Ovary (tissue), 9 donors: Measurements from ENCODE around the gene GNB1. TPM values are rescaled to one million over a fixed set of nuclear protein-coding genes. Genes with fewer than 3 reads are reported as not detected.

Source experiments
- DNase-seq, 5 donors: peaks; one replicate each; pipeline ENCODE4 v3.0.0-alpha.2; 2019 to 2020
- H3K27ac ChIP-seq, 2 donors: fragments of 200-600 bp; one replicate each; pipeline versions ENCODE4 v1.5.1 to v1.8.0; 2019 to 2022
- H3K27me3 ChIP-seq: fragments of 200-600 bp; one replicate; pipeline ENCODE4 v1.8.0; 2022
- H3K36me3 ChIP-seq: fragments of 200-600 bp; sonication (generic); one replicate; pipeline ENCODE4 v1.5.1; 2019
- H3K4me1 ChIP-seq: one replicate; pipeline ENCODE4 v1.8.1; 2013; ENCODE audit warnings: mild to moderate bottlenecking, moderate library complexity; ENCODE audit not compliant: insufficient read depth
- H3K4me3 ChIP-seq: fragments of 200-600 bp; sonication (generic); one replicate; pipeline ENCODE4 v1.5.1; 2017
- H3K9me3 ChIP-seq, 2 donors: fragments of 200-600 bp in 1 of 2; sonication (generic) in 1 of 2; one replicate each; pipeline versions ENCODE4 v1.5.1 to v1.8.1; 2013 to 2019; ENCODE audit warnings: mild to moderate bottlenecking in 1 of 2, moderate library complexity in 1 of 2
- EP300 ChIP-seq: sonication (generic); formaldehyde crosslinking; IDR thresholded peaks from one replicate; pipeline ENCODE4 v1.6.1; 2017; ENCODE audit warnings: antibody characterized with exemption
- POLR2A ChIP-seq: fragments of 450-650 bp; IDR thresholded peaks from one replicate; pipeline ENCODE4 v1.6.1; 2017; ENCODE audit warnings: antibody characterized with exemption, mild to moderate bottlenecking, moderate library complexity
- WGBS, 3 donors: extraction: QIAGEN DNeasy Blood & Tissue Kit in 1 of 3; methylation state at CpG; one replicate each; pipeline versions ENCODE4 v1.1.5 to v1.1.7; 2013 to 2017; 5-methylcytosine and 5-hydroxymethylcytosine counted together
- intact Hi-C, 4 donors: fragments of 100-400 bp; cut with DNase I; formaldehyde crosslinking; loops; one replicate each; pipeline versions ENCODE4 v1.11.0 to v1.15.1; 2022 to 2023
- polyA plus RNA-seq, 2 donors: library from polyadenylated mRNA; stranded (reverse); fragments of 200-250 nt in 1 of 2; fragments of 350-450 nt in 1 of 2; fragmentation: Illumina TruSeq in 1 of 2; extraction: RNeasy Lipid Tissue Mini Kit (QIAGEN cat#74804) in 1 of 2; gene quantifications; one replicate each; pipeline ENCODE4 v1.2.3, GENCODE V29; 2013 to 2014
- total RNA-seq, 7 donors: library from RNA; depleted of rRNA in 2 of 7; stranded (reverse); fragments of >200 nt in 2 of 7; fragmentation: NEBNext Ultra II Directional in 3 of 7; extraction: Animal tissue kit (Norgen Biotek cat#: 25700) in 3 of 7; gene quantifications; one replicate each; pipeline versions ENCODE4 v1.1.0 to v1.2.4, GENCODE V29; 2016 to 2023
- TF ChIP-seq, protein P1 (sequence below), 3 donors: fragments of 450-650 bp in 2 of 3; fragments of 200-600 bp in 1 of 3; IDR thresholded peaks; one replicate each; pipeline versions ENCODE4 v1.5.1 to v1.8.0; 2016 to 2022; ENCODE audit warnings: antibody characterized with exemption in 3 of 3, mild to moderate bottlenecking in 1 of 3
- donor health status: DM: no; HTN: no; CAD: no; lungs with moderate emphysema.
- donor health status: DM: no; HTN: no; CAD: no.
- donor health status: Bipolar disorder and iron deficiency.
- donor health status: DM: yes; HTN: yes; CAD: no.
- donor health status: DM: no; HTN: no; CAD: no.
- donor health status: DM: yes; HTN: yes; CAD: no.

The GNB1 gene
- total and polyA plus RNA-seq, 9 donors: 92.9 to 314 (median 255) TPM

GRCh38 chr1:1929639-1930545 is 39.0 kb upstream of the GNB1 start:
- no peaks in the 10 kb centered on the region for H3K9me3 ChIP-seq
- intact Hi-C loops: no loop called here
- H3K4me3 ChIP-seq: no peak overlapping the region
- no peak overlapping the region for H3K27ac ChIP-seq
- 80 to 83% (median 82%) methylated on average over 38 of the region's 38 CpGs for WGBS, 3 donors
- DNase-seq: peak in 1 of 5 donors; percentile 29
- no peaks in the 10 kb centered on the region for H3K27me3 ChIP-seq
- TF ChIP-seq, protein P1, sequence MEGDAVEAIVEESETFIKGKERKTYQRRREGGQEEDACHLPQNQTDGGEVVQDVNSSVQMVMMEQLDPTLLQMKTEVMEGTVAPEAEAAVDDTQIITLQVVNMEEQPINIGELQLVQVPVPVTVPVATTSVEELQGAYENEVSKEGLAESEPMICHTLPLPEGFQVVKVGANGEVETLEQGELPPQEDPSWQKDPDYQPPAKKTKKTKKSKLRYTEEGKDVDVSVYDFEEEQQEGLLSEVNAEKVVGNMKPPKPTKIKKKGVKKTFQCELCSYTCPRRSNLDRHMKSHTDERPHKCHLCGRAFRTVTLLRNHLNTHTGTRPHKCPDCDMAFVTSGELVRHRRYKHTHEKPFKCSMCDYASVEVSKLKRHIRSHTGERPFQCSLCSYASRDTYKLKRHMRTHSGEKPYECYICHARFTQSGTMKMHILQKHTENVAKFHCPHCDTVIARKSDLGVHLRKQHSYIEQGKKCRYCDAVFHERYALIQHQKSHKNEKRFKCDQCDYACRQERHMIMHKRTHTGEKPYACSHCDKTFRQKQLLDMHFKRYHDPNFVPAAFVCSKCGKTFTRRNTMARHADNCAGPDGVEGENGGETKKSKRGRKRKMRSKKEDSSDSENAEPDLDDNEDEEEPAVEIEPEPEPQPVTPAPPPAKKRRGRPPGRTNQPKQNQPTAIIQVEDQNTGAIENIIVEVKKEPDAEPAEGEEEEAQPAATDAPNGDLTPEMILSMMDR (IDR thresholded peaks at IDR 0.05): no peak
- TF ChIP-seq POLR2A: no peak
- TF ChIP-seq EP300: no peak
- H3K4me1 ChIP-seq: no peaks in the 10 kb centered on the region
- H3K36me3 ChIP-seq: no peaks in the 10 kb centered on the region

DNA sequence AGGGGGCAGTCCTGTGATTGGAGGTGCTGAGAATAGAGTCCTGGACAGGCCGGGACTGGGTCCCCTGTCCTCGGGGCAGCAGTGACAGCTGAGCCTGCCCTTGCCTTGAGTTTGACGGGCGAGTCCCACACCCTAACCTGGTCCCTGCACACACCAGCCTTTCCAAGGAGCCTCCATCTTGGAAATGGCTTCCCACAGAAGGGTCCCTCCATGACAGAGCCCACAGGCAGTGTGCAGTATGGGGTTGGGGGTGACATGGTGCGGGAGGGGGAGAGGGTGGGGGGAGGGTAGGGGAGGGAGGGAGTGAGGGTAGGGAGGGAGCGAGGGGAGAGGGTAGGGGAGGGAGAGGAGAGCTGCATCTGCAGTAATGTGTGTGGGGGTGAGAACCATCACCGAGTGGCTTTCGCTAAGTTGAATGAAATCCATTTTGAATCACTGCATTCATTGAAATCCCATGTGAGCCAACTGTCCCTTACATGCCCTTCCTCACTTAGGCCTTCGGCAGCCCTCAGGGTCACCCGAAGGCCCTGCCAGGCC is 38.3 kb upstream of the GNB1 start:
- intact Hi-C loops: no loop called here
- TF ChIP-seq POLR2A: no peak
- no peak for TF ChIP-seq EP300
- TF ChIP-seq, protein P1 (IDR thresholded peaks at IDR 0.05): no peak
- 62 to 66% (median 63%) methylated on average over 7 to 10 of the region's 10 CpGs for WGBS, 3 donors

GRCh38 chr1:1928231-1929101 is 37.6 kb upstream of the GNB1 start:
- 54 to 73% (median 67%) methylated on average over 31 to 33 of the region's 34 CpGs for WGBS, 3 donors
- H3K27ac ChIP-seq: no peak overlapping the region
- H3K36me3 ChIP-seq: no peaks in the 10 kb centered on the region
- H3K27me3 ChIP-seq: no peaks in the 10 kb centered on the region
- intact Hi-C loops: no loop called here
- H3K4me1 ChIP-seq: no peaks in the 10 kb centered on the region
- DNase-seq: peak in 1 of 5 donors; percentile 30
- no peaks in the 10 kb centered on the region for H3K9me3 ChIP-seq
- TF ChIP-seq, protein P1 (IDR thresholded peaks at IDR 0.05): no peak
- TF ChIP-seq EP300 (no peak), POLR2A (no peak)
- no peak overlapping the region for H3K4me3 ChIP-seq

More for the DNA sequence above, 38.3 kb upstream of the GNB1 start:
- no peak overlapping the region for H3K4me3 ChIP-seq
- no peaks in the 10 kb centered on the region for H3K36me3 ChIP-seq
- H3K4me1 ChIP-seq: no peaks in the 10 kb centered on the region
- no peaks in the 10 kb centered on the region for H3K9me3 ChIP-seq
- no peaks in the 10 kb centered on the region for H3K27me3 ChIP-seq
- peak in 1 of 5 donors; percentile 19 for DNase-seq
- no peak overlapping the region for H3K27ac ChIP-seq

DNA sequence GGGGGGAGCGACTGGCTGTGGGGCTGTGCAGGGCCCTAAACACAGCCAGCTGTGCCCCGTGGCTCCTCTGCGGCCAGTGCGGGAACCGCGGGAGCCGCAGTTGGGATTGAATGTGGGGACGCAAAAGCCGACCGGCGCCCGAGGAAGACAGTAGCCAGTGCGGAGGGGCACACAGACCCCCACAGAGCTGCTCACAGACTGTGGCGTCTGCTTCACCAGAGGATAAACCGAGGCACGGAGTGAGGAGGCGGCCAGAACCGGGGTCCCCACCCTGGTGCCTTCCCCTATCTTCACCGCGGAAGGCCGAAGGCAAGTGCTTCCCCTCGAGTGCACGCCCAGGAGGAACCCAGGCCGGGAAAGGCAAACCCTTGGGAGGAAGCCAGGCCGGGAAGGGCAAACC is 36.9 kb upstream of the GNB1 start:
- Histone ChIP-seq H3K27me3 (no peaks in the 10 kb centered on the region), H3K9me3 (no peaks in the 10 kb centered on the region), H3K4me3 (no peak overlapping the region), H3K4me1 (no peaks in the 10 kb centered on the region), H3K36me3 (no peaks in the 10 kb centered on the region), H3K27ac (no peak overlapping the region)
- intact Hi-C loops: no loop called here
- peak in 2 of 5 donors; percentile 17 to 30 for DNase-seq
- 85 to 91% (median 86%) methylated on average over 25 of the region's 25 CpGs for whole genome bisulfite sequencing, 3 donors
- no peak for TF ChIP-seq EP300
- TF ChIP-seq POLR2A: no peak
- TF ChIP-seq, protein P1 (IDR thresholded peaks at IDR 0.05): no peak
